Measurements from ENCODE around the gene SRRT. TPM values are rescaled to one million over a fixed set of nuclear protein-coding genes. Genes with fewer than 3 reads are reported as not detected.

Gene SRRT
- total and polyA plus RNA-seq, 2 donors (not counting 1 experiment from before 2014, with no cell fraction given): 198 to 209 TPM

DNA sequence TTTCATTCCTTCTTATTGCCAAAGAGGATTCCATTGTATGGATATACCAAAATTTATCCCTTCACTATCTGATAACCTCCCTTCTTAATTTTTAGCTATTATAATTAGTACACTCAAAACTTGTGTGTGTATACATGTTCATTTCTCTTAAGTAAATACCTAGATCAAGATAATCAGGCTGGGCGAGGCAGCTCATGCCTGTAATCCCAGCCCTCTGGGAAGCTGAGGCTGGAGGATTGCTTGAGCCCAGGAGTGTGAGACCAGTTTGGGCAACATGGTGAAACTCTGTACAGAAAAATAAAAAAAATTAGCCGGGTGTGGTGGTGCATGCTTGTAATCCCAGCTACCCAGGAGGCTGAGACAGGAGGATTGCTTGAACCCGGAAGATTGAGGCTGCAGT lies 36.6 kb downstream of the SRRT start:
- POLR2A ChIA-PET: interaction anchor here (0.7 kb wide), 1 partner anchor 107 kb away, joined by 4 read pairs; no protein-coding TSS in a partner anchor
- 100% methylated on average over 2 of the region's 3 CpGs for WGBS (ENCODE audit: insufficient coverage)

DNA sequence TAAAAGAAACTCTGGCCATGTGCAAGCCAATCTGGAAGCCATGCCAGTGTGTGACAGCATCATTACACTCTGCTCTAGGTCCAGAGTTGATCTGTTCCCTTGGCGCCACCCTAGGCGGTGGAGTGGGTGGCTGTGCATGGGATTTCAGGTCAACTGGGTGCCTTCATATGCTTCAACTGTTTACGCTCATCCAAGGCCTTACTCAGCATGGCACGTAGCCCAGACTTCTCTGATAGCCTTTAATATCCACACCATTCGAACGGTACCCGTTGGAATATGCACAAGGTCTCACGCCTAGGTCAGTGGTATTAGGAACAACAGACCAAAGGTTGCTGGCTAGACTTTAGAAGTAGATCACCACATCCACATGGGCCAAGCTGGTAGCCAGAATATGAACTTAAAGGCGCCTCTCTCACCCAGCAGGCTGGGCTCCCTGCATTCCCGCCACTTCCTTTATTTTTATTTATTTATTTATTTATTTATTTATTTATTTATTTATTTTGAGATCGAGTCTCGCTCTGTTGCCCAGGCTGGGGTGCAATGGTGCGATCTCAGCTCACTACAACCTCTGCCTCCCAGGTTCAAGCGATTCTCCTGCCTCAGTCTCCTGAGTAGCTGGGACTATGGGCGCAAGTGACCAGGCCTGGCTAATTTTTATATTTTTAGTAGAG lies 39.4 kb downstream of the SRRT start:
- Mint-ChIP-seq H3K4me3 (no peak overlapping the region), H3K4me1 (peaks cover 6% of the 10 kb centered on the region), H3K9me3 (ENCODE audit: insufficient read depth) (no peaks in the 10 kb centered on the region), H3K27me3 (peaks cover 15% of the 10 kb centered on the region), H3K27ac (no peak overlapping the region)
- Histone ChIP-seq H4K20me1 (ENCODE audit: control insufficient read depth, insufficient read depth, low read length, poor library complexity, severe bottlenecking) (no peaks in the 10 kb centered on the region), H3K27ac (ENCODE audit: low read length in 2 of 2) (no peak overlapping the region), H3K9ac (ENCODE audit: low read length) (no peak overlapping the region), H3K4me3 (ENCODE audit: control extremely low read depth in 1 of 5, extremely low read depth in 1 of 5, insufficient read depth in 1 of 5, low read depth in 2 of 5, low read length in 4 of 5) (no peak overlapping the region), H3K27me3 (replicated peaks in 1 of 4; ENCODE audit: control extremely low read depth in 1 of 4, control insufficient read depth in 3 of 4, insufficient read depth in 4 of 4, low read length in 3 of 4) (peaks cover 0 to 6% (median 0%) of the 10 kb centered on the region in 4 experiments), H2AFZ (ENCODE audit: insufficient read depth, low read depth, low read length, poor library complexity, severe bottlenecking) (no peak overlapping the region), H3K4me1 (ENCODE audit: control insufficient read depth in 2 of 2, insufficient read depth in 2 of 2, low read length in 2 of 2) (no peaks in the 10 kb centered on the region), H3K9me3 (ENCODE audit: control extremely low read depth in 1 of 3, control insufficient read depth in 2 of 3, insufficient read depth in 1 of 3, low read length in 2 of 3) (no peaks in the 10 kb centered on the region), H3K79me2 (ENCODE audit: control insufficient read depth, insufficient read depth, low read length) (no peaks in the 10 kb centered on the region), H3K36me3 (replicated peaks in 1 of 2; ENCODE audit: control extremely low read depth in 1 of 2, control insufficient read depth in 1 of 2, extremely low read depth in 1 of 2, insufficient read depth in 2 of 2, low read length in 1 of 2) (no peaks in the 10 kb centered on the region), H3K4me2 (replicated peaks; ENCODE audit: low read depth, low read length, poor library complexity, severe bottlenecking) (no peak overlapping the region)
- TF ChIP-seq EZH2 (IDR thresholded peaks at IDR 0.05; ENCODE audit: borderline replicate concordance, insufficient read depth, low read depth, low read length, poor library complexity, severe bottlenecking): no peak
- TF ChIP-seq, protein P1, sequence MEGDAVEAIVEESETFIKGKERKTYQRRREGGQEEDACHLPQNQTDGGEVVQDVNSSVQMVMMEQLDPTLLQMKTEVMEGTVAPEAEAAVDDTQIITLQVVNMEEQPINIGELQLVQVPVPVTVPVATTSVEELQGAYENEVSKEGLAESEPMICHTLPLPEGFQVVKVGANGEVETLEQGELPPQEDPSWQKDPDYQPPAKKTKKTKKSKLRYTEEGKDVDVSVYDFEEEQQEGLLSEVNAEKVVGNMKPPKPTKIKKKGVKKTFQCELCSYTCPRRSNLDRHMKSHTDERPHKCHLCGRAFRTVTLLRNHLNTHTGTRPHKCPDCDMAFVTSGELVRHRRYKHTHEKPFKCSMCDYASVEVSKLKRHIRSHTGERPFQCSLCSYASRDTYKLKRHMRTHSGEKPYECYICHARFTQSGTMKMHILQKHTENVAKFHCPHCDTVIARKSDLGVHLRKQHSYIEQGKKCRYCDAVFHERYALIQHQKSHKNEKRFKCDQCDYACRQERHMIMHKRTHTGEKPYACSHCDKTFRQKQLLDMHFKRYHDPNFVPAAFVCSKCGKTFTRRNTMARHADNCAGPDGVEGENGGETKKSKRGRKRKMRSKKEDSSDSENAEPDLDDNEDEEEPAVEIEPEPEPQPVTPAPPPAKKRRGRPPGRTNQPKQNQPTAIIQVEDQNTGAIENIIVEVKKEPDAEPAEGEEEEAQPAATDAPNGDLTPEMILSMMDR (IDR thresholded peaks at IDR 0.05): no peak
- POLR2A ChIA-PET: no interaction called here
- DNase-seq (no peak), ATAC-seq (ENCODE audit: low read depth) (no peak)
- CTCF ChIA-PET: no interaction called here
- WGBS (ENCODE audit: insufficient coverage): 100% methylated on average over 1 of the region's 15 CpGs
- intact Hi-C loops (cut with micrococcal nuclease): no loop called here

More for the DNA sequence above, 36.6 kb downstream of the SRRT start:
- no peaks in the 10 kb centered on the region for H3K9me3 Mint-ChIP-seq (ENCODE audit: insufficient read depth)
- CTCF ChIA-PET: no interaction called here
- TF ChIP-seq, protein P1 (IDR thresholded peaks at IDR 0.05): no peak
- no peak for TF ChIP-seq EZH2 (IDR thresholded peaks at IDR 0.05; ENCODE audit: borderline replicate concordance, insufficient read depth, low read depth, low read length, poor library complexity, severe bottlenecking)
- peaks cover 9% of the 10 kb centered on the region for H3K27me3 Mint-ChIP-seq
- H3K27ac Mint-ChIP-seq: no peak overlapping the region
- peaks cover 0 to 9% (median 0%) of the 10 kb centered on the region in 3 donors for H3K9me3 ChIP-seq (ENCODE audit: control extremely low read depth in 1 of 3, control insufficient read depth in 2 of 3, insufficient read depth in 1 of 3, low read length in 2 of 3)
- DNase-seq (no peak), ATAC-seq (ENCODE audit: low read depth) (no peak)
- H3K4me3 Mint-ChIP-seq: no peak overlapping the region
- no peaks in the 10 kb centered on the region for H3K4me1 ChIP-seq (ENCODE audit: control insufficient read depth in 2 of 2, insufficient read depth in 2 of 2, low read length in 2 of 2)
- intact Hi-C loops (cut with micrococcal nuclease): no loop called here
- no peak overlapping the region for H3K9ac ChIP-seq (ENCODE audit: low read length)
- no peaks in the 10 kb centered on the region for H3K36me3 ChIP-seq (replicated peaks in 1 of 2; ENCODE audit: control extremely low read depth in 1 of 2, control insufficient read depth in 1 of 2, extremely low read depth in 1 of 2, insufficient read depth in 2 of 2, low read length in 1 of 2)
- no peaks in the 10 kb centered on the region for H4K20me1 ChIP-seq (ENCODE audit: control insufficient read depth, insufficient read depth, low read length, poor library complexity, severe bottlenecking)
- no peak overlapping the region for H2AFZ ChIP-seq (ENCODE audit: insufficient read depth, low read depth, low read length, poor library complexity, severe bottlenecking)
- peaks cover 6% of the 10 kb centered on the region for H3K4me1 Mint-ChIP-seq
- H3K4me3 ChIP-seq (ENCODE audit: control extremely low read depth in 1 of 5, extremely low read depth in 1 of 5, insufficient read depth in 1 of 5, low read depth in 2 of 5, low read length in 4 of 5): no peak overlapping the region
- H3K4me2 ChIP-seq (replicated peaks; ENCODE audit: low read depth, low read length, poor library complexity, severe bottlenecking): no peak overlapping the region
- no peak overlapping the region for H3K27ac ChIP-seq (ENCODE audit: low read length in 2 of 2)
- no peaks in the 10 kb centered on the region for H3K79me2 ChIP-seq (ENCODE audit: control insufficient read depth, insufficient read depth, low read length)
- H3K27me3 ChIP-seq (replicated peaks in 1 of 4; ENCODE audit: control extremely low read depth in 1 of 4, control insufficient read depth in 3 of 4, insufficient read depth in 4 of 4, low read length in 3 of 4): peaks cover 0 to 6% (median 0%) of the 10 kb centered on the region in 4 experiments
